ENCODE measurements around the gene SPEF2. TPM values are rescaled to one million over a fixed set of nuclear protein-coding genes. Genes with fewer than 3 reads are reported as not detected.

Gene SPEF2
- total RNA-seq, 1 experiment from 2014 or later = 8.0 TPM

DNA sequence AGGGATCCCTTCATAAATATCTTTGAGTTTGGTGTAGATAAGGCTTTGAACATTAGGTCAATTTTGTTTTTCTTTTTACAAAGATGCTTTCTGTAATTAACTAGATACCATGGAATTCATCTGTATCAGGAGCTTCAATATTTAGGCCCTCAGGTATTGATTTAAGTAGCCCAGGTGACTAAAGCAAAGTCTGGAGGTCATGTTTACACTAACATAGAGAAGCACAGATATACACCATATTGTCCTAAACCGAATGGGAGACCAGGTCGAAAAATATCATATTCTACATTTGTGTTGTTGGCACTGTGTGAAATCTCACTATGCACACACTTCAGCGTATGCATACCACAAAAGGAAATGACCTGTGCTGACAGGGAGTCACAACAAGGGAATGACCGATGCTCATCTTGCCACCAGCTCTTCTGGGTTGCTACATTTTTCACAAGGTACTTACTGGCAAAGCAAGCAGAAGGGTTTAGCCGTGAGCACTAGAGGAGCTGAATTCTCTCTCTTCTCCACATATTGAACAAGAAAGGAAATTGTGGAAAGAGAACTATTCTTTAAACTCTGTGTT lies 140.6 kb downstream of the SPEF2 start:
- Mint-ChIP-seq H3K27me3 (ENCODE audit: unreplicated experiment) (no peaks in the 10 kb centered on the region), H3K4me1 (ENCODE audit: low read depth, unreplicated experiment) (no peaks in the 10 kb centered on the region), H3K9me3 (ENCODE audit: low read depth, unreplicated experiment) (peaks cover 5% of the 10 kb centered on the region)

DNA sequence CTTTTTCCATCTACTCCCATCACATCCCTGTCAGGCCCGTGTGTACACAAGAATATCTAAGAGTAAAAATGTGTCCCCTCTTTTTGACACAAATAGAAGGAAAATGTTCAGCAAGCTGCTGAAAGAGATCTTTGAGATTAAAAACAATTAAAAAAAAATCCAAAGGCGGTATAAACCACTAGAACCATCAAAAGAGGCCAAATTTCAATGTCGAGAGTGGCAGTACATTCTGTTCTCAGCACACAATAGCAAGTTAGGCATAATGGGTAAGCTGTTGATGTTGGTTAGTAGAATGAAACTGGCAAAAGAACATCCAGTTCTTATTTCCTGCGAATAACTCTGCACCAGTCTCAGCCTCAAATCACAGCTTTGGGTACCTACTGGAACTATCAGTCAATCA lies 143.9 kb downstream of the SPEF2 start:
- CTCF ChIA-PET = no interaction called here
- H3K36me3 Mint-ChIP-seq (ENCODE audit: insufficient read depth, unreplicated experiment) = no peaks in the 10 kb centered on the region
- H3K27me3 Mint-ChIP-seq (ENCODE audit: unreplicated experiment) = no peaks in the 10 kb centered on the region
- H3K27ac Mint-ChIP-seq (ENCODE audit: unreplicated experiment) = no peak overlapping the region
- no peaks in the 10 kb centered on the region for H3K9me3 Mint-ChIP-seq (ENCODE audit: low read depth, unreplicated experiment)
- no TSS peak for BruUV-seq (replicated peaks)
- no peak overlapping the region for H3K4me3 Mint-ChIP-seq (ENCODE audit: low read depth, unreplicated experiment)
- TF ChIP-seq, protein P1, sequence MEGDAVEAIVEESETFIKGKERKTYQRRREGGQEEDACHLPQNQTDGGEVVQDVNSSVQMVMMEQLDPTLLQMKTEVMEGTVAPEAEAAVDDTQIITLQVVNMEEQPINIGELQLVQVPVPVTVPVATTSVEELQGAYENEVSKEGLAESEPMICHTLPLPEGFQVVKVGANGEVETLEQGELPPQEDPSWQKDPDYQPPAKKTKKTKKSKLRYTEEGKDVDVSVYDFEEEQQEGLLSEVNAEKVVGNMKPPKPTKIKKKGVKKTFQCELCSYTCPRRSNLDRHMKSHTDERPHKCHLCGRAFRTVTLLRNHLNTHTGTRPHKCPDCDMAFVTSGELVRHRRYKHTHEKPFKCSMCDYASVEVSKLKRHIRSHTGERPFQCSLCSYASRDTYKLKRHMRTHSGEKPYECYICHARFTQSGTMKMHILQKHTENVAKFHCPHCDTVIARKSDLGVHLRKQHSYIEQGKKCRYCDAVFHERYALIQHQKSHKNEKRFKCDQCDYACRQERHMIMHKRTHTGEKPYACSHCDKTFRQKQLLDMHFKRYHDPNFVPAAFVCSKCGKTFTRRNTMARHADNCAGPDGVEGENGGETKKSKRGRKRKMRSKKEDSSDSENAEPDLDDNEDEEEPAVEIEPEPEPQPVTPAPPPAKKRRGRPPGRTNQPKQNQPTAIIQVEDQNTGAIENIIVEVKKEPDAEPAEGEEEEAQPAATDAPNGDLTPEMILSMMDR (IDR thresholded peaks at IDR 0.05; ENCODE audit: unreplicated experiment) = no peak
- DNase-seq = no peak
- H3K4me1 Mint-ChIP-seq (ENCODE audit: low read depth, unreplicated experiment) = no peaks in the 10 kb centered on the region
- intact Hi-C loops (cut with micrococcal nuclease; ENCODE audit: unreplicated experiment) = no loop called here

More for the DNA sequence above, 140.6 kb downstream of the SPEF2 start:
- BruUV-seq (replicated peaks) = no TSS peak
- DNase-seq = no peak
- no peak overlapping the region for H3K4me3 Mint-ChIP-seq (ENCODE audit: low read depth, unreplicated experiment)
- no peaks in the 10 kb centered on the region for H3K36me3 Mint-ChIP-seq (ENCODE audit: insufficient read depth, unreplicated experiment)
- H3K27ac Mint-ChIP-seq (ENCODE audit: unreplicated experiment) = no peak overlapping the region
- TF ChIP-seq, protein P1 (IDR thresholded peaks at IDR 0.05; ENCODE audit: unreplicated experiment) = no peak
- intact Hi-C loops (cut with micrococcal nuclease; ENCODE audit: unreplicated experiment) = no loop called here
- CTCF ChIA-PET = no interaction called here

DNA sequence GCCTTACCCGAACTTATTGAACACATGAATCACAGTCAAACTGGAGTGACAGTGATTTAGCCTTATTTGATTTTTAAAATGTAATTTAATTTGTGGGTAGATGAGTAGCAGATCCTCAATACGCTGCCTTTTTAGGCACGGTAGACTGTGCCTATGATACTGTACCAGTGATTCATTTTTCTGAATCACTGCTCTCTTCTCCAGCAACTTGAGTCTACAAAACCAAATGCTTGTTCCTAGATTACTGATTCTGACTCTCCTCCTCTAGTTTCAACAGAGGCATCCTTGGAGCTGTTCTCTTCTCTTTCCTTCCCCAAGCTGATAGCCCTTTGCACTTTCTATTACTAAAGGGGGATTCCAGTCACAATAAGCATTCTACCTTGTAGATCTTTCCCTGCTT lies 144.7 kb downstream of the SPEF2 start:
- intact Hi-C loops (cut with micrococcal nuclease; ENCODE audit: unreplicated experiment) = no loop called here
- BruUV-seq (replicated peaks) = no TSS peak
- no peak for DNase-seq
- Mint-ChIP-seq H3K4me1 (ENCODE audit: low read depth, unreplicated experiment) (no peaks in the 10 kb centered on the region), H3K4me3 (ENCODE audit: low read depth, unreplicated experiment) (no peak overlapping the region), H3K27me3 (ENCODE audit: unreplicated experiment) (no peaks in the 10 kb centered on the region), H3K36me3 (ENCODE audit: insufficient read depth, unreplicated experiment) (no peaks in the 10 kb centered on the region), H3K27ac (ENCODE audit: unreplicated experiment) (no peak overlapping the region), H3K9me3 (ENCODE audit: low read depth, unreplicated experiment) (no peaks in the 10 kb centered on the region)
- TF ChIP-seq, protein P1 (IDR thresholded peaks at IDR 0.05; ENCODE audit: unreplicated experiment) = no peak
- CTCF ChIA-PET = interaction anchor here (0.6 kb wide), 1 partner anchor 67 kb away, joined by 3 read pairs; no protein-coding TSS in a partner anchor

DNA sequence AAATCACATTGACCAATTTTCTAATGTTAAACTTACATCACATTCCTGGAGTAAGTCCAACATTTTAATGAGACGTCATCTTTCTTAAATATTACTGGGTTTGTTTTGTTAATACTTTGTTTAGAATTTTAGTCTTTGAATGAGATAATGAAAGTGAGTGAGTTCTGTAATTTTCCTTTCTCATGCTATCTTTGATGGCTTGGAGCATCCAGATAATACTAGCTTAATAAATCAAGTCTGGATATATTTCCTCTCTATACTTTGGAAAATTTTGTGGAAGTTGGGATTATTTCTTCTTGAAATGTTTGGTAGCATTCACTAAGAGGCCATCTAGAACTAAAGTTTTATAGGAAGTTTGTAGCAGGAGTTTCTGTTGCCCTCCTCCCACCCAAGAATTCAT lies 148.3 kb downstream of the SPEF2 start:
- Mint-ChIP-seq H3K27me3 (ENCODE audit: unreplicated experiment) (no peaks in the 10 kb centered on the region), H3K4me1 (ENCODE audit: low read depth, unreplicated experiment) (no peaks in the 10 kb centered on the region), H3K9me3 (ENCODE audit: low read depth, unreplicated experiment) (no peaks in the 10 kb centered on the region), H3K4me3 (ENCODE audit: low read depth, unreplicated experiment) (no peak overlapping the region), H3K36me3 (ENCODE audit: insufficient read depth, unreplicated experiment) (no peaks in the 10 kb centered on the region), H3K27ac (ENCODE audit: unreplicated experiment) (no peak overlapping the region)
- intact Hi-C loops (cut with micrococcal nuclease; ENCODE audit: unreplicated experiment) = no loop called here
- TF ChIP-seq, protein P1 (IDR thresholded peaks at IDR 0.05; ENCODE audit: unreplicated experiment) = no peak
- no TSS peak for BruUV-seq (replicated peaks)
- no peak for DNase-seq
- CTCF ChIA-PET = no interaction called here

Measured in Calu3 (cell line).